H9 (cell line): ENCODE results near the gene RBM12. TPM values are rescaled to one million over a fixed set of nuclear protein-coding genes. Genes with fewer than 3 reads are reported as not detected.

Experiments used
- DNase-seq: peaks from one replicate; pipeline ENCODE4 v3.0.0-alpha.2; 2017
- H2AFZ ChIP-seq: one replicate; pipeline ENCODE4 v1.6.1; 2013; ENCODE audit warnings: mild to moderate bottlenecking, low read length, control low read depth, moderate library complexity
- H2AK5ac ChIP-seq: 2 replicates; pipeline ENCODE4 v1.6.1; 2013; ENCODE audit warnings: low read length, control low read depth, mixed read lengths; ENCODE audit not compliant: insufficient read length
- H2BK120ac ChIP-seq: one replicate; pipeline ENCODE4 v1.6.1; 2013; ENCODE audit warnings: low read depth, mild to moderate bottlenecking, low read length, control low read depth, inconsistent platforms; ENCODE audit not compliant: poor library complexity, severe bottlenecking
- H2BK12ac ChIP-seq: 2 replicates; pipeline ENCODE4 v1.6.1; 2013; ENCODE audit warnings: low read length, control low read depth, mixed read lengths, low read depth; ENCODE audit not compliant: insufficient read length
- H2BK15ac ChIP-seq: 2 replicates; pipeline ENCODE4 v1.6.1; 2013; ENCODE audit warnings: low read depth, low read length, control low read depth
- H2BK20ac ChIP-seq: one replicate; pipeline ENCODE4 v1.6.1; 2013; ENCODE audit warnings: low read depth, mild to moderate bottlenecking, low read length, control low read depth, inconsistent platforms; ENCODE audit not compliant: poor library complexity, severe bottlenecking
- H2BK5ac ChIP-seq: 2 replicates; pipeline ENCODE4 v1.6.1; 2013; ENCODE audit warnings: low read length, control low read depth, mixed read lengths; ENCODE audit not compliant: insufficient read length
- H3K14ac ChIP-seq: 2 replicates; pipeline ENCODE4 v1.6.1; 2013; ENCODE audit warnings: low read length, control low read depth; ENCODE audit not compliant: insufficient read depth
- H3K18ac ChIP-seq: 2 replicates; pipeline ENCODE4 v1.6.1; 2013; ENCODE audit warnings: low read depth, mild to moderate bottlenecking, mixed read lengths, low read length, control low read depth; ENCODE audit not compliant: insufficient read length
- H3K23ac ChIP-seq: 2 replicates; pipeline ENCODE4 v1.6.1; 2013; ENCODE audit warnings: low read length, control low read depth, mixed read lengths, low read depth; ENCODE audit not compliant: insufficient read length
- H3K23me2 ChIP-seq: 2 replicates; pipeline ENCODE4 v1.6.1; 2013; ENCODE audit warnings: low read depth, mild to moderate bottlenecking, mixed read lengths, low read length, control low read depth; ENCODE audit not compliant: insufficient read length, poor library complexity, severe bottlenecking
- H3K27ac ChIP-seq: 2 replicates; pipeline ENCODE4 v1.5.1; 2013; ENCODE audit warnings: low read length, control low read depth, mixed read lengths, low read depth; ENCODE audit not compliant: insufficient read length
- H3K27me3 ChIP-seq: 2 replicates; pipeline ENCODE4 v1.6.1; 2013; ENCODE audit warnings: low read length, control low read depth, inconsistent platforms; ENCODE audit not compliant: insufficient read depth
- H3K4ac ChIP-seq: 2 replicates; pipeline ENCODE4 v1.6.1; 2013; ENCODE audit warnings: low read depth, mild to moderate bottlenecking, control low read depth, inconsistent platforms, low read length, moderate library complexity
- H3K4me1 ChIP-seq: 2 replicates; pipeline ENCODE4 v1.6.1; 2013; ENCODE audit warnings: low read length, control low read depth, inconsistent platforms; ENCODE audit not compliant: insufficient read depth
- H3K4me2 ChIP-seq: 2 replicates; pipeline ENCODE4 v1.6.1; 2013; ENCODE audit warnings: low read length, control low read depth, mixed read lengths; ENCODE audit not compliant: insufficient read length, insufficient read depth
- H3K56ac ChIP-seq: 2 replicates; pipeline ENCODE4 v1.6.1; 2013; ENCODE audit warnings: low read depth, mild to moderate bottlenecking, mixed read lengths, low read length, control low read depth; ENCODE audit not compliant: insufficient read length
- H3K79me1 ChIP-seq: 2 replicates; pipeline ENCODE4 v1.6.1; 2013; ENCODE audit warnings: low read depth, mild to moderate bottlenecking, moderate library complexity, low read length, control low read depth, inconsistent platforms; ENCODE audit not compliant: insufficient read depth, poor library complexity, severe bottlenecking
- H3K79me2 ChIP-seq: 2 replicates; pipeline ENCODE4 v1.6.1; 2013; ENCODE audit warnings: low read length, control low read depth, inconsistent platforms; ENCODE audit not compliant: insufficient read depth
- H3K9ac ChIP-seq: 2 replicates; pipeline ENCODE4 v1.6.1; 2013; ENCODE audit warnings: low read length, control low read depth, mixed read lengths; ENCODE audit not compliant: insufficient read length; ENCODE audit errors: extremely low read depth
- H3K9me3 ChIP-seq: one replicate; pipeline ENCODE4 v1.6.1; 2013; ENCODE audit warnings: low read depth, low read length, inconsistent platforms; ENCODE audit not compliant: control insufficient read depth
- H3T11ph ChIP-seq: one replicate; pipeline ENCODE4 v1.6.1; 2013; ENCODE audit warnings: mild to moderate bottlenecking, low read length, control low read depth, inconsistent platforms
- H4K20me1 ChIP-seq: one replicate; pipeline ENCODE4 v1.6.1; 2013; ENCODE audit not compliant: control insufficient read depth, insufficient read length, insufficient read depth
- H4K5ac ChIP-seq: 2 replicates; pipeline ENCODE4 v1.6.1; 2013; ENCODE audit warnings: low read depth, mild to moderate bottlenecking, mixed read lengths, low read length, control low read depth; ENCODE audit not compliant: insufficient read length
- H4K8ac ChIP-seq: replicated peaks from 2 replicates; pipeline ENCODE4 v1.6.1; 2013; ENCODE audit warnings: low read length, control low read depth, mixed read lengths, low read depth; ENCODE audit not compliant: insufficient read length
- H4K91ac ChIP-seq: 2 replicates; pipeline ENCODE4 v1.6.1; 2013; ENCODE audit warnings: low read depth, mild to moderate bottlenecking, moderate library complexity, mixed read lengths, low read length, control low read depth; ENCODE audit not compliant: insufficient read length
- H3K27ac Mint-ChIP-seq, 3 experiments: 2 replicates in 2 of 3; 3 replicates in 1 of 3; pipeline ENCODE4 v1.8.0; 2020 to 2021; ENCODE audit warnings: mixed read lengths in 3 of 3, mild to moderate bottlenecking in 1 of 3, moderate library complexity in 1 of 3
- H3K27me3 Mint-ChIP-seq: 2 replicates; pipeline ENCODE4 v1.8.0; 2021; ENCODE audit warnings: low read depth, mild to moderate bottlenecking, moderate library complexity, mixed read lengths
- H3K36me3 Mint-ChIP-seq, 3 experiments: 2 replicates in 2 of 3; 3 replicates in 1 of 3; pipeline ENCODE4 v1.8.0; 2020 to 2021; ENCODE audit warnings: low read depth in 3 of 3, mixed read lengths in 3 of 3; ENCODE audit not compliant: insufficient read depth in 1 of 3
- H3K4me1 Mint-ChIP-seq, 2 experiments: 2 replicates each; pipeline ENCODE4 v1.8.0; 2020; ENCODE audit warnings: mixed read lengths in 2 of 2
- H3K4me3 Mint-ChIP-seq, 2 experiments: 2 replicates in 1 of 2; 3 replicates in 1 of 2; pipeline ENCODE4 v1.8.0; 2020 to 2021; ENCODE audit warnings: mild to moderate bottlenecking in 2 of 2, mixed read lengths in 2 of 2, moderate library complexity in 1 of 2
- H3K9me3 Mint-ChIP-seq, 2 experiments: 2 replicates in 1 of 2; 3 replicates in 1 of 2; pipeline ENCODE4 v1.8.0; 2020; ENCODE audit warnings: mild to moderate bottlenecking in 2 of 2, mixed read lengths in 2 of 2, moderate library complexity in 1 of 2
- CTCF ChIP-seq: fragments of 200-600 bp; sonication (generic); conservative IDR thresholded peaks from 3 replicates; pipeline ENCODE4 v1.8.0; 2021; ENCODE audit warnings: antibody characterized with exemption, mild to moderate bottlenecking
- WGBS: extraction: QIAGEN DNeasy Blood & Tissue Kit; methylation state at CpG from one replicate; pipeline ENCODE4 v1.1.7; 2013; ENCODE audit warnings: missing lambda C conversion rate, low lambda C conversion rate, mixed read lengths; ENCODE audit not compliant: insufficient read length; ENCODE audit errors: extremely low coverage; 5-methylcytosine and 5-hydroxymethylcytosine counted together
- total RNA-seq: library from RNA; stranded (reverse); gene quantifications from 2 replicates; pipeline ENCODE4 v1.2.1, GENCODE V29; 2021

RBM12 gene
- total RNA-seq, 1 experiment from 2014 or later = 260 TPM

- H3K4me2 ChIP-seq = no peak overlapping the region
- H2BK20ac ChIP-seq = no peak overlapping the region
- no peak overlapping the region for H2BK5ac ChIP-seq
- no peaks in the 10 kb centered on the region for H3K9me3 ChIP-seq
- no peaks in the 10 kb centered on the region for H3K4me1 ChIP-seq
- H2BK120ac ChIP-seq = no peak overlapping the region
- peaks cover 10% of the 10 kb centered on the region; the same call in 1 of the 2 replicates for H3K79me2 ChIP-seq
- H3K9ac ChIP-seq = no peak overlapping the region
- H3K27ac Mint-ChIP-seq = peak overlapping the region in 1 of 3 experiments; percentile 86; a peak in 2 of 7 replicates
- peaks cover 37 to 43% of the 10 kb centered on the region in 2 experiments for H3K4me1 Mint-ChIP-seq
- no peak overlapping the region for H2AK5ac ChIP-seq
- H3K9me3 Mint-ChIP-seq = no peaks in the 10 kb centered on the region
- DNase-seq = no peak
- H3K27ac ChIP-seq = no peak overlapping the region
- H3T11ph ChIP-seq = no peak overlapping the region
- no peak overlapping the region for H2BK12ac ChIP-seq
- H2AFZ ChIP-seq = no peak overlapping the region
- H3K79me1 ChIP-seq = peaks cover 9% of the 10 kb centered on the region
- no peaks in the 10 kb centered on the region for H4K20me1 ChIP-seq
- WGBS = no CpG with 5 or more reads among the region's 2 CpGs
- H4K8ac ChIP-seq = no peak overlapping the region
- no peaks in the 10 kb centered on the region for H3K23me2 ChIP-seq
- H3K27me3 Mint-ChIP-seq = no peaks in the 10 kb centered on the region; the same call in 1 of the 2 replicates
- no peak overlapping the region for H3K56ac ChIP-seq
- peaks cover 1 to 16% (median 8%) of the 10 kb centered on the region in 3 experiments; a peak in 4 of 7 replicates for H3K36me3 Mint-ChIP-seq
- no peak overlapping the region for H4K5ac ChIP-seq
- no peak for TF ChIP-seq CTCF
- no peaks in the 10 kb centered on the region for H3K27me3 ChIP-seq
- H3K4ac ChIP-seq = no peak overlapping the region
- no peak overlapping the region for H3K18ac ChIP-seq
- H3K23ac ChIP-seq = no peak overlapping the region
- H4K91ac ChIP-seq = no peak overlapping the region
- no peak overlapping the region for H2BK15ac ChIP-seq
- no peak overlapping the region for H3K14ac ChIP-seq
- H3K4me3 Mint-ChIP-seq = no peak overlapping the region
Measured at GRCh38 chr20:35644806-35645205, 19.9 kb downstream of the RBM12 start.
